ENCODE measurements around the gene OR8G1. TPM values are rescaled to one million over a fixed set of nuclear protein-coding genes. Genes with fewer than 3 reads are reported as not detected.

OR8G1 gene
- total and polyA plus RNA-seq, 9 of the 15 experiments (the other 6 are each of a cell fraction or from before 2014, with no cell fraction given): 0.03 to 1.4 (median 0.51) TPM; not detected in 1

- intact Hi-C loops (cut with micrococcal nuclease): loop anchor here (10.0 kb wide), 2 partner anchors 386 to 454 kb away; partner anchors contain the start of gene ZNF202
- Histone ChIP-seq H2AFZ (ENCODE audit: low read depth, low read length) (no peak overlapping the region), H4K20me1 (replicated peaks; ENCODE audit: control insufficient read depth, insufficient read depth, low read length) (no peaks in the 10 kb centered on the region), H3K4me3 (no peak overlapping the region), H3K9me3 (replicated peaks; ENCODE audit: control insufficient read depth, insufficient read depth, low read depth, low read length) (no peaks in the 10 kb centered on the region), H3K9ac (ENCODE audit: insufficient read depth in 1 of 2, low read depth in 2 of 2, low read length in 2 of 2) (no peak overlapping the region), H3K79me2 (ENCODE audit: control insufficient read depth, insufficient read depth, low read length) (peaks cover 5% of the 10 kb centered on the region; the same call in 2 of the 3 replicates), H3K9me1 (ENCODE audit: control insufficient read depth, insufficient read depth, low read length) (no peaks in the 10 kb centered on the region), H3K4me2 (ENCODE audit: insufficient read depth, low read length) (no peak overlapping the region), H3K36me3 (ENCODE audit: control insufficient read depth, insufficient read depth, low read length) (peaks cover 6% of the 10 kb centered on the region; the same call in 2 of the 3 replicates), H3K4me1 (replicated peaks in 1 of 2; ENCODE audit: control insufficient read depth in 2 of 2, insufficient read depth in 2 of 2, low read length in 2 of 2) (peaks cover under 1 to 12% of the 10 kb centered on the region in 2 experiments; a peak in 2 of 5 replicates), H3K27ac (ENCODE audit: extremely low read depth, low read depth, low read length) (no peak overlapping the region), H3K27me3 (ENCODE audit: control insufficient read depth in 2 of 2, insufficient read depth in 2 of 2, low read length in 2 of 2) (no peaks in the 10 kb centered on the region)
- ChIA-PET CTCF (ENCODE audit: low intra/inter-chr PET ratio) (no interaction called here), POLR2A (interaction anchor here (0.8 kb wide), 1 partner anchor 8 kb away, joined by 3 read pairs; no protein-coding TSS in a partner anchor)
- TF ChIP-seq CAMTA2 (CRISPR knock-in tag; conservative IDR thresholded peaks at IDR 0.05) (no peak), GMEB1 (CRISPR knock-in tag; IDR thresholded peaks at IDR 0.05) (no peak), HLTF (IDR thresholded peaks at IDR 0.05) (no peak)
- BruUV-seq (replicated peaks): no TSS peak
- ATAC-seq: no peak
- 94% methylated on average over 7 of the region's 7 CpGs for WGBS (ENCODE audit: insufficient coverage, low coverage, missing lambda C conversion rate)
- in situ Hi-C loops (cut with MboI): no loop called here
- FAIRE-seq: no peak
- no peak for DNase-seq (ENCODE audit: extremely low read depth in 1 of 4, low spot score in 3 of 4)
Observed at GRCh38 chr11:124198897-124199296, 42.0 kb upstream of the OR8G1 start.

GRCh38 chr11:124199702-124200101, 41.2 kb upstream of the OR8G1 start:
- Histone ChIP-seq H3K79me2 (ENCODE audit: control insufficient read depth, insufficient read depth, low read length) (peaks cover 5% of the 10 kb centered on the region; the same call in 2 of the 3 replicates), H3K36me3 (ENCODE audit: control insufficient read depth, insufficient read depth, low read length) (peaks cover 6% of the 10 kb centered on the region; the same call in 2 of the 3 replicates), H3K9ac (ENCODE audit: insufficient read depth in 1 of 2, low read depth in 2 of 2, low read length in 2 of 2) (no peak overlapping the region), H3K27me3 (ENCODE audit: control insufficient read depth in 2 of 2, insufficient read depth in 2 of 2, low read length in 2 of 2) (no peaks in the 10 kb centered on the region), H2AFZ (ENCODE audit: low read depth, low read length) (no peak overlapping the region), H3K4me3 (no peak overlapping the region), H3K4me1 (replicated peaks in 1 of 2; ENCODE audit: control insufficient read depth in 2 of 2, insufficient read depth in 2 of 2, low read length in 2 of 2) (peaks cover 5 to 13% of the 10 kb centered on the region in 2 experiments; a peak in 3 of 5 replicates), H4K20me1 (replicated peaks; ENCODE audit: control insufficient read depth, insufficient read depth, low read length) (no peaks in the 10 kb centered on the region), H3K4me2 (ENCODE audit: insufficient read depth, low read length) (no peak overlapping the region), H3K9me3 (replicated peaks; ENCODE audit: control insufficient read depth, insufficient read depth, low read depth, low read length) (no peaks in the 10 kb centered on the region), H3K9me1 (ENCODE audit: control insufficient read depth, insufficient read depth, low read length) (no peaks in the 10 kb centered on the region), H3K27ac (ENCODE audit: extremely low read depth, low read depth, low read length) (no peak overlapping the region)
- DNase-seq (ENCODE audit: extremely low read depth in 1 of 4, low spot score in 3 of 4) (no peak), ATAC-seq (no peak), FAIRE-seq (no peak)
- CTCF ChIA-PET (ENCODE audit: low intra/inter-chr PET ratio): no interaction called here
- POLR2A ChIA-PET: interaction anchor here (1.3 kb wide), 1 partner anchor 10 kb away, joined by 4 read pairs; no protein-coding TSS in a partner anchor
- intact Hi-C loops (cut with micrococcal nuclease) (loop anchor here (10.0 kb wide), 2 partner anchors 385 to 455 kb away; partner anchors contain the start of gene ZNF202), in situ Hi-C loops (cut with MboI) (no loop called here)
- 65% methylated on average over 1 of the region's 1 CpG for WGBS (ENCODE audit: insufficient coverage, low coverage, missing lambda C conversion rate)
- BruUV-seq (replicated peaks): no TSS peak
- TF ChIP-seq BRF1 (IDR thresholded peaks at IDR 0.05; ENCODE audit: borderline replicate concordance, extremely low read depth, insufficient read length) (no peak), ZNF3 (CRISPR knock-in tag; IDR thresholded peaks at IDR 0.05) (no peak), ZNF57 (CRISPR knock-in tag; IDR thresholded peaks at IDR 0.05) (no peak), ATF3 (IDR thresholded peaks at IDR 0.05) (peak; percentile 92), ATF3 (CRISPR knock-in tag; conservative IDR thresholded peaks at IDR 0.05) (no peak), MCM2 (IDR thresholded peaks at IDR 0.05; ENCODE audit: low read depth) (no peak), ZNF253 (CRISPR knock-in tag; conservative IDR thresholded peaks at IDR 0.05) (no peak), ATF7 (IDR thresholded peaks at IDR 0.05) (peak; percentile 85), ZBTB9 (CRISPR knock-in tag; IDR thresholded peaks at IDR 0.05) (no peak)

Data from K562 (cell line).